GM23248 (cell line): ENCODE results near the gene PHYKPL. TPM values are rescaled to one million over a fixed set of nuclear protein-coding genes. Genes with fewer than 3 reads are reported as not detected.
"Not testable (repeated sequence)": the region's sequence is repeated elsewhere in the genome, so short reads cannot be mapped to it uniquely, and the experiment has no call there.

ENCODE experiments used
- DNase-seq: peaks from one replicate; pipeline ENCODE4 v3.0.0-alpha.2; 2015
- H2AFZ ChIP-seq: fragments of 200-600 bp; sonication (generic); 2 replicates; pipeline ENCODE4 v1.6.1; 2016; ENCODE audit warnings: antibody characterized with exemption
- H3F3A ChIP-seq: fragments of 200-600 bp; sonication (generic); 2 replicates; pipeline ENCODE4 v1.6.1; 2016; ENCODE audit warnings: mild to moderate bottlenecking, antibody characterized with exemption, mixed run types; ENCODE audit not compliant: insufficient read depth
- H3K27ac ChIP-seq: fragments of 200-600 bp; sonication (generic); 2 replicates; pipeline ENCODE4 v1.5.1; 2016; ENCODE audit warnings: mild to moderate bottlenecking
- H3K27me3 ChIP-seq: fragments of 200-600 bp; sonication (generic); replicated peaks from 2 replicates; pipeline ENCODE4 v1.6.1; 2016; ENCODE audit warnings: mild to moderate bottlenecking; ENCODE audit not compliant: insufficient read depth
- H3K36me3 ChIP-seq: fragments of 200-600 bp; sonication (generic); 2 replicates; pipeline ENCODE4 v1.6.1; 2016; ENCODE audit warnings: low read depth, mild to moderate bottlenecking
- H3K4me1 ChIP-seq: fragments of 200-600 bp; sonication (generic); 2 replicates; pipeline ENCODE4 v1.6.1; 2016; ENCODE audit warnings: mild to moderate bottlenecking; ENCODE audit not compliant: insufficient read depth
- H3K4me2 ChIP-seq: fragments of 200-600 bp; sonication (generic); one replicate; pipeline ENCODE4 v1.6.1; 2016; ENCODE audit warnings: mild to moderate bottlenecking; ENCODE audit not compliant: unreplicated experiment
- H3K4me3 ChIP-seq: fragments of 200-600 bp; sonication (generic); 2 replicates; pipeline ENCODE4 v1.5.1; 2016; ENCODE audit warnings: mild to moderate bottlenecking
- H3K79me2 ChIP-seq: fragments of 200-600 bp; sonication (generic); 2 replicates; pipeline ENCODE4 v1.6.1; 2016; ENCODE audit warnings: mild to moderate bottlenecking; ENCODE audit not compliant: insufficient read depth
- H3K9ac ChIP-seq: fragments of 200-600 bp; sonication (generic); 2 replicates; pipeline ENCODE4 v1.6.1; 2016; ENCODE audit warnings: mild to moderate bottlenecking
- H3K9me2 ChIP-seq: fragments of 200-600 bp; sonication (generic); 2 replicates; pipeline ENCODE4 v1.6.1; 2016; ENCODE audit warnings: mixed run types, mild to moderate bottlenecking, moderate library complexity; ENCODE audit not compliant: insufficient read depth
- H3K9me3 ChIP-seq: fragments of 200-600 bp; sonication (generic); one replicate; pipeline ENCODE4 v1.6.1; 2017; ENCODE audit warnings: low read depth
- H4K20me1 ChIP-seq: fragments of 200-600 bp; sonication (generic); 2 replicates; pipeline ENCODE4 v1.6.0; 2016; ENCODE audit not compliant: insufficient read depth
- EZH2 ChIP-seq: fragments of 200-600 bp; sonication (generic); IDR thresholded peaks from 2 replicates; pipeline ENCODE4 v1.6.1; 2018; ENCODE audit warnings: antibody characterized with exemption, mild to moderate bottlenecking; ENCODE audit not compliant: insufficient read depth, poor library complexity, severe bottlenecking
- EZH2phosphoT487 ChIP-seq: fragments of 200-600 bp; sonication (generic); IDR thresholded peaks from 2 replicates; pipeline ENCODE4 v1.6.1; 2018; ENCODE audit warnings: antibody characterized with exemption, moderate library complexity, mild to moderate bottlenecking, low read depth; ENCODE audit not compliant: insufficient read depth
- WGBS, 2 experiments: methylation state at CpG; one replicate each; pipeline ENCODE4 v1.1.6; 2015 to 2017; ENCODE audit warnings: low lambda C conversion rate in 2 of 2, low coverage in 1 of 2; ENCODE audit errors: missing lambda C conversion rate in 2 of 2; 5-methylcytosine and 5-hydroxymethylcytosine counted together
- in situ Hi-C: fragments of 300-500 bp; cut with MboI; formaldehyde crosslinking; loops from 2 replicates; pipeline ENCODE4 v1.15.0; 2020
- polyA plus RNA-seq: library from polyadenylated mRNA; unstranded; fragments of >200 nt; fragmentation: Nextera tagmentation; extraction: Ambion mirVana; gene quantifications from 2 replicates; pipeline ENCODE4 v1.2.1, GENCODE V29; 2016
- total RNA-seq: library from RNA; depleted of rRNA; stranded (reverse); fragments of >200 nt; shearing (Covaris generic); gene quantifications from 2 replicates; pipeline ENCODE4 v1.2.3, GENCODE V29; 2014

PHYKPL gene
- total and polyA plus RNA-seq, 2 experiments from 2014 or later: 22.9 to 28.9 TPM

DNA sequence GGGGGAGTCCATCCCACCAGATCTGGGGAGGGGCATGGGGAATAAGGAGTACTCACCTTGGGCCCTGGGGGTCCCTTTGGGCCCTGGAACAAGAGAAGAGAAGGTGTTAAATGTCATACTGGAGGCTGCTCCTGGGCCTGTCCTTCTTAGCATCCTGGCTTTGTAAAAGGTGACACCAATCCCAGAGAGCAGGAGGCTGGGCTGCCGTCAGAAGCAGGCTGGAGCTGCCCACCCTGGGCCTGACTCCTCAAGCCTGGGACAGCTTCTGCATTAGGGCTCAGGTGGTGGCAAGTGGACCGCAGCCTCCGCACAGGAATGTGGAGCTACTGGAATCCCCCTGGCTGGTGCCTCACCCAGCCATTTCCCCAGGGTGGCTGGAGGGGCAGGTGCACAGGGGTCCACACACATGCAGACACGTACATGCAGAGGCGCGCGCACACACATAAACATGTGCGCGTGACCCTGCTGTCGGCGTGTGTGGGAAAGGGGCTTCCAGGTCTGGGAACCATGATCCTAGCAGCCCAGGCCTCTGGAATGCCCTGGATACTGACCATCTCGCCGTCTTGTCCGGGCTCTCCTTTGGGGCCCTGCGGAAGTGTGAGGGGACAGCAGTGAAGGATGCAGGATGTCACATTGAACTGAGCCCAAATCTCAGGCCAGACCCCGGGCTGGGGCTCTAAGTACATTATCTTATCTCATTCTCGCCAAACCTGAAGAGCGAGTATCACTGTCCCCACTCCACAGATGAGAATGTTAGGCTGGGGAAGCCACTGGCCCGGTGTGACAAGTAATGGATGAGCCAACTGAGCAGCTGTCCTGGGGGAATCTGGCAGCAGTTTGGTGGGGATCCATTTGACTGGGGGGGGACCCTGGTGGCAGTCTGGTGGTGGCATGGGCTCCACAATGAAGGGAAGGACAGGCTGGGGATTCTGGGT is 29.3 kb upstream of the PHYKPL start:
- Histone ChIP-seq H3K36me3 (no peaks in the 10 kb centered on the region), H3K4me2 (no peak overlapping the region), H3K27me3 (no peaks in the 10 kb centered on the region), H3K4me1 (no peaks in the 10 kb centered on the region), H2AFZ (no peak overlapping the region), H4K20me1 (no peaks in the 10 kb centered on the region), H3K79me2 (no peaks in the 10 kb centered on the region), H3K4me3 (no peak overlapping the region), H3K9me3 (no peaks in the 10 kb centered on the region), H3K27ac (no peak overlapping the region), H3K9ac (no peak overlapping the region), H3K9me2 (no peaks in the 10 kb centered on the region), H3F3A (no peaks in the 10 kb centered on the region)
- TF ChIP-seq EZH2phosphoT487 (no peak), EZH2 (no peak)
- 80 to 83% methylated on average over 19 of the region's 19 CpGs for WGBS, 2 experiments
- DNase-seq: no peak
- in situ Hi-C loops: no loop called here

DNA sequence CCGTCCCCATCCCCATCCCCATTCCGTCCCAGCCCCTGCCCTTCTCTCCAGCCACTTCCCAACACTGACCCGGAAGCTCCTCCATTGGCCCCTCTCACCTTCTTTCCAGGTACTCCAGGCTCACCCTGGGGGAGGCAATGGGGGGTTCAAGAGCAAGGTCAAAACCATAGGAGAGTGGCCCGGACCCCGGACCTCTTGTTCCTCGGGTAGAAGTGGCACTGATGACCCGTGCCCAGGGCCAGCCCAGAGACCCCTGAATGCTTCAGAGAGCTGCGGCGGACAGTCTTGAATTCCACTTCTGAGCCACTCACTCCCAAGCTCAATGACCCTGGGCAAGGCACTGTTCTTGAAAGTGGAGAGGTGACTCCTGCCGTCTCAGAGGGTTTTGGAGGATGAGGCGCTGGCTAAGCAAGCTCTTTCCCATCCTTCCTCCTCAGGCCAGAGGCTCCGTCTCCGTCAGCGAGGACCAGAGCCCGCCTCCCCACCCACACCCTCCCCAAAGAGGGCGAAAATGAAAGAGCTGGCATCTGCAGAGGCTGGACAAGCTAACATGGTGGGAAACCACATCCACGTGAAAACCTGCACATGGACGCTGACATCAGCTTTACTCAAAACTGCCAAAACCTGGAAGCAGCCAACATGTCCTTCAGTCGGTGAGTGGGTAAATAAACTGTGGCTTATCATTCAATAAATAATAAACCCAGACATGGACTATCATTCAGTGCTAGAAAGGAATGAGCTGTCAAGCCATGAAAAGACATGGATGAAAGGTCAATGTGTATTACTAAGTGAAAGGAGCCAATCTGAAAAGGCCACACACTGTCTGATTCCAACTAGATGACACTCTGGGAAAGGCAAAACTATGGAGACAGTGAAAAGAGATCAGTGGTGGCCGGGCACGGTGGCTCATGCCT is 27.3 kb upstream of the PHYKPL start:
- in situ Hi-C loops: no loop called here
- no peaks in the 10 kb centered on the region for H3K27me3 ChIP-seq

DNA sequence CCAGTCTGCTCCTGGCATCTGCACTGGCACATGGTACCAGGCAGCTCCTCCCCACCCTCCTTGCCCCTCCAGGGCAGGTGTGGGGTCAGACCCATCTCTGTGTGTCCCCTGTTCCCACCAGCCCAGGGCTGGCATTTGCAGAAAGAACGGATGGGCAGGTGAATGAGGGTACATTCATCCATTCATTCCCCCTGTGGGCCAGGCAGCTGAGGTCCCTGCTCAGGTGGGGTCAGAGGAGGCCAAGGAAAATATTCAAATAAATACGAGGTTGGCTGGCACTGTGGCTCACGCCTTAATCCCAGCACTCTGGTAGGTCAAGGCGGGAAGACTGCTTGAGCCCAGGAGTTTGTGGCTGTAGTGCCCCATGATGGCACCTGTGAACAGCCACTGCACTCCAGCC is 25.0 kb upstream of the PHYKPL start:
- no peaks in the 10 kb centered on the region for H3K27me3 ChIP-seq
- no peaks in the 10 kb centered on the region for H3K79me2 ChIP-seq
- in situ Hi-C loops: no loop called here
- H3F3A ChIP-seq: no peaks in the 10 kb centered on the region
- H2AFZ ChIP-seq: no peak overlapping the region
- no peak overlapping the region for H3K9ac ChIP-seq
- no peaks in the 10 kb centered on the region for H3K4me1 ChIP-seq
- no peak overlapping the region for H3K27ac ChIP-seq
- DNase-seq: no peak
- WGBS, 2 experiments: 59% methylated on average over 4 of the region's 4 CpGs
- H4K20me1 ChIP-seq: no peaks in the 10 kb centered on the region
- H3K9me2 ChIP-seq: no peaks in the 10 kb centered on the region
- no peaks in the 10 kb centered on the region for H3K36me3 ChIP-seq
- H3K4me2 ChIP-seq: no peak overlapping the region
- H3K4me3 ChIP-seq: no peak overlapping the region
- no peaks in the 10 kb centered on the region for H3K9me3 ChIP-seq
- no peak for TF ChIP-seq EZH2phosphoT487
- TF ChIP-seq EZH2: no peak

More for the DNA sequence above, 27.3 kb upstream of the PHYKPL start:
- Histone ChIP-seq H3K4me1 (no peaks in the 10 kb centered on the region), H3K79me2 (no peaks in the 10 kb centered on the region), H3K9ac (no peak overlapping the region), H2AFZ (no peak overlapping the region), H3K36me3 (no peaks in the 10 kb centered on the region), H3K9me3 (no peaks in the 10 kb centered on the region), H3K4me2 (no peak overlapping the region), H4K20me1 (no peaks in the 10 kb centered on the region), H3K4me3 (no peak overlapping the region), H3K9me2 (no peaks in the 10 kb centered on the region), H3F3A (no peaks in the 10 kb centered on the region), H3K27ac (no peak overlapping the region)
- WGBS, 2 experiments: 66 to 67% methylated on average over 18 to 21 of the region's 21 CpGs
- TF ChIP-seq EZH2: no peak
- TF ChIP-seq EZH2phosphoT487: no peak
- no peak for DNase-seq

DNA sequence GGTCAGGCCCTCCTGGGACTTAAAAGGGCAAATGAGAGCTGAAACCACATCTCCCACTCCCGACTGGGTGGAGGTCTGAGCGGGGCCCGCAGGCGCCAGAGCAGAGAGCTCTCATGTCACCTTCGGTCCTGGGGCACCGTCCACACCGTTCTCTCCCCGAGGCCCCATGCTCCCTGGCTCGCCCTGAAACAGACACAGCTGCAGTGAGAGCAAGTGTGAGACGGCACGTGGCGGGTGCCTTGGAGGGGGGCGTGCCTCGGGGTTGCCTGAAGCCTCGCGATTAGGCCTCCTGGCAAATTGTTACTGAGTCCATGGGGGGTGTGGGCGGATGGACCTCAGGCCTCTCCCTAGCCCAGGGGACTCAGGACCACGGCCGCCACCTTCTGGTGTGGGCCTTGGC is 24.1 kb upstream of the PHYKPL start:
- in situ Hi-C loops: no loop called here

DNA sequence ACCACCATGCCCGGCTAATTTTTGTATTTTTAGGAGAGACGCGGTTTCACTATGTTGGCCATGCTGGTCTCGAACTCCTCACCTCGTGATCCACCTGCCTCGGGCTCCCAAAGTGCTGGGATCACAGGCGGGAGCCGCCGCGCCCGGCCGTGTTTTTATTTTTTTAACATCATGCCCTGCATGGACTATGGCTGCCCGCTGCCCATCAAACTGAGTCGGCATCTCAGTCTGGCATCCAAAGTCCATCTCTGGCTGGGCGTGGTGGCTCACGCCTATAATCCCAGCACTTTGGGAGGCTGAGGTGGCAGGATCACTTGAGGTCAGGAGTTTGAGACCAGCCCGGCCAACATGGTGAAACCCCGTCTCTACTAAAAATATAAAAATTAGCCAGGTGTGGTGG is 21.0 kb upstream of the PHYKPL start:
- not testable (repeated sequence) for H3K36me3 ChIP-seq, H4K20me1 ChIP-seq
- 78% methylated on average over 15 to 18 of the region's 18 CpGs for WGBS, 2 experiments

More for the DNA sequence above, 24.1 kb upstream of the PHYKPL start:
- DNase-seq: no peak
- Histone ChIP-seq H3K9me3 (no peaks in the 10 kb centered on the region), H3F3A (no peaks in the 10 kb centered on the region), H3K9ac (no peak overlapping the region), H3K4me2 (no peak overlapping the region), H3K27ac (no peak overlapping the region), H3K9me2 (no peaks in the 10 kb centered on the region), H3K79me2 (no peaks in the 10 kb centered on the region), H3K4me3 (no peak overlapping the region), H3K36me3 (no peaks in the 10 kb centered on the region), H2AFZ (no peak overlapping the region), H3K4me1 (no peaks in the 10 kb centered on the region), H3K27me3 (no peaks in the 10 kb centered on the region), H4K20me1 (no peaks in the 10 kb centered on the region)
- TF ChIP-seq EZH2: no peak
- TF ChIP-seq EZH2phosphoT487: no peak
- 53% methylated on average over 19 of the region's 19 CpGs for WGBS, 2 experiments

More for the DNA sequence above, 21.0 kb upstream of the PHYKPL start:
- H3K4me3 ChIP-seq, DNase-seq, H3K27ac ChIP-seq, H3K27me3 ChIP-seq, H3K4me2 ChIP-seq, H3K9me3 ChIP-seq, H2AFZ ChIP-seq, in situ Hi-C loops, H3K9ac ChIP-seq, H3K4me1 ChIP-seq, H3F3A ChIP-seq, H3K9me2 ChIP-seq, H3K79me2 ChIP-seq: not testable (repeated sequence)
